Neural progenitor cell (in vitro differentiated cells): ENCODE measurements around the gene PLEKHG1. TPM values are rescaled to one million over a fixed set of nuclear protein-coding genes. Genes with fewer than 3 reads are reported as not detected.

Experiments used
- DNase-seq: peaks from one replicate; pipeline ENCODE4 v3.0.0-alpha.2; 2016; ENCODE audit warnings: low spot score
- H2AFZ ChIP-seq: fragments of 200-600 bp; sonication (generic); replicated peaks from 2 replicates; pipeline ENCODE4 v1.6.1; 2016; ENCODE audit warnings: antibody characterized with exemption
- H3F3A ChIP-seq: fragments of 200-600 bp; sonication (generic); 2 replicates; pipeline ENCODE4 v1.6.1; 2016; ENCODE audit warnings: antibody characterized with exemption, low read depth
- H3K27ac ChIP-seq: fragments of 200-600 bp; sonication (generic); 2 replicates; pipeline ENCODE4 v1.5.1; 2016; ENCODE audit warnings: mild to moderate bottlenecking
- H3K27me3 ChIP-seq: fragments of 200-600 bp; sonication (generic); 2 replicates; pipeline ENCODE4 v1.6.1; 2016; ENCODE audit warnings: mild to moderate bottlenecking, moderate library complexity
- H3K36me3 ChIP-seq: fragments of 200-600 bp; sonication (generic); 2 replicates; pipeline ENCODE4 v1.5.1; 2016
- H3K4me1 ChIP-seq: fragments of 200-600 bp; sonication (generic); 2 replicates; pipeline ENCODE4 v1.6.1; 2016; ENCODE audit warnings: mixed run types
- H3K4me2 ChIP-seq: fragments of 200-600 bp; sonication (generic); 2 replicates; pipeline ENCODE4 v1.6.1; 2016
- H3K4me3 ChIP-seq: fragments of 200-600 bp; sonication (generic); 2 replicates; pipeline ENCODE4 v1.5.1; 2016
- H3K79me2 ChIP-seq: fragments of 200-600 bp; sonication (generic); 2 replicates; pipeline ENCODE4 v1.6.1; 2016; ENCODE audit warnings: low read depth
- H3K9ac ChIP-seq: fragments of 200-600 bp; sonication (generic); 2 replicates; pipeline ENCODE4 v1.6.1; 2016
- H3K9me3 ChIP-seq: fragments of 200-600 bp; sonication (generic); 2 replicates; pipeline ENCODE4 v1.5.1; 2016; ENCODE audit warnings: low read depth
- H4K20me1 ChIP-seq: fragments of 200-600 bp; sonication (generic); 2 replicates; pipeline ENCODE4 v1.6.1; 2016; ENCODE audit warnings: low read depth
- H3K27ac Mint-ChIP-seq: 3 replicates; pipeline ENCODE4 v1.8.0; 2021; ENCODE audit warnings: mixed read lengths
- H3K27me3 Mint-ChIP-seq: 2 replicates; pipeline ENCODE4 v1.8.0; 2022; ENCODE audit warnings: low read depth, mild to moderate bottlenecking, inconsistent platforms, moderate library complexity, mixed read lengths; ENCODE audit not compliant: insufficient read depth
- H3K36me3 Mint-ChIP-seq: 3 replicates; pipeline ENCODE4 v1.8.0; 2021; ENCODE audit warnings: mixed read lengths
- H3K4me1 Mint-ChIP-seq: 3 replicates; pipeline ENCODE4 v1.8.0; 2021; ENCODE audit warnings: mixed read lengths
- H3K4me3 Mint-ChIP-seq: 3 replicates; pipeline ENCODE4 v1.8.0; 2021; ENCODE audit warnings: mild to moderate bottlenecking, moderate library complexity, mixed read lengths
- H3K9me3 Mint-ChIP-seq: 3 replicates; pipeline ENCODE4 v1.8.0; 2020; ENCODE audit warnings: mixed read lengths
- CTCF ChIP-seq: fragments of 200-600 bp; sonication (generic); IDR thresholded peaks from 2 replicates; pipeline ENCODE4 v1.5.1; 2017; ENCODE audit warnings: antibody characterized with exemption, mild to moderate bottlenecking
- EZH2 ChIP-seq: fragments of 200-600 bp; sonication (generic); IDR thresholded peaks from 2 replicates; pipeline ENCODE4 v1.6.1; 2017; ENCODE audit warnings: antibody characterized with exemption, mild to moderate bottlenecking, moderate library complexity
- EZH2phosphoT487 ChIP-seq: fragments of 200-600 bp; sonication (generic); IDR thresholded peaks from 2 replicates; pipeline ENCODE4 v1.6.1; 2017; ENCODE audit warnings: antibody characterized with exemption
- total RNA-seq: library from RNA; depleted of rRNA; stranded (reverse); fragments of >200 nt; gene quantifications from 2 replicates; pipeline ENCODE4 v1.2.3, GENCODE V29; 2015; ENCODE audit warnings: low replicate concordance

PLEKHG1 gene
- total RNA-seq, 1 donor from 2014 or later = 4.7 TPM

GRCh38 chr6:150624191-150624590, 24.5 kb downstream of the PLEKHG1 start:
- Histone ChIP-seq H3K79me2 (no peaks in the 10 kb centered on the region), H3K9ac (no peak overlapping the region), H3K9me3 (no peaks in the 10 kb centered on the region), H3K4me3 (no peak overlapping the region), H3K4me2 (no peak overlapping the region), H3F3A (no peaks in the 10 kb centered on the region), H3K36me3 (no peaks in the 10 kb centered on the region), H2AFZ (no peak overlapping the region), H3K27me3 (no peaks in the 10 kb centered on the region), H4K20me1 (no peaks in the 10 kb centered on the region), H3K4me1 (peaks cover 4% of the 10 kb centered on the region), H3K27ac (no peak overlapping the region)
- Mint-ChIP-seq H3K36me3 (peaks cover 45% of the 10 kb centered on the region), H3K27me3 (peaks cover 3% of the 10 kb centered on the region), H3K4me3 (no peak overlapping the region), H3K4me1 (peaks cover 5% of the 10 kb centered on the region), H3K9me3 (peaks cover 27% of the 10 kb centered on the region), H3K27ac (no peak overlapping the region)
- no peak for DNase-seq
- TF ChIP-seq EZH2phosphoT487 = no peak
- no peak for TF ChIP-seq CTCF
- TF ChIP-seq EZH2 = no peak

GRCh38 chr6:150625927-150626326, 26.2 kb downstream of the PLEKHG1 start:
- Histone ChIP-seq H3K9ac (no peak overlapping the region), H3F3A (no peaks in the 10 kb centered on the region), H3K4me3 (no peak overlapping the region), H3K9me3 (no peaks in the 10 kb centered on the region), H3K79me2 (no peaks in the 10 kb centered on the region), H2AFZ (no peak overlapping the region), H3K27me3 (no peaks in the 10 kb centered on the region), H3K4me1 (no peaks in the 10 kb centered on the region), H3K4me2 (no peak overlapping the region), H4K20me1 (no peaks in the 10 kb centered on the region), H3K27ac (no peak overlapping the region), H3K36me3 (no peaks in the 10 kb centered on the region)
- peaks cover 27% of the 10 kb centered on the region for H3K9me3 Mint-ChIP-seq
- no peak for DNase-seq
- no peak overlapping the region for H3K27ac Mint-ChIP-seq
- H3K27me3 Mint-ChIP-seq = peaks cover 4% of the 10 kb centered on the region
- TF ChIP-seq CTCF (no peak), EZH2phosphoT487 (no peak), EZH2 (no peak)
- H3K36me3 Mint-ChIP-seq = peaks cover 47% of the 10 kb centered on the region
- H3K4me1 Mint-ChIP-seq = peaks cover 2% of the 10 kb centered on the region
- no peak overlapping the region for H3K4me3 Mint-ChIP-seq

GRCh38 chr6:150627154-150627553, 27.5 kb downstream of the PLEKHG1 start:
- no peak overlapping the region for H3K4me3 ChIP-seq
- H3K9ac ChIP-seq = no peak overlapping the region
- Mint-ChIP-seq H3K4me3 (no peak overlapping the region), H3K4me1 (peaks cover 6% of the 10 kb centered on the region), H3K9me3 (peaks cover 25% of the 10 kb centered on the region), H3K36me3 (peaks cover 45% of the 10 kb centered on the region), H3K27ac (no peak overlapping the region), H3K27me3 (peaks cover 4% of the 10 kb centered on the region)
- no peaks in the 10 kb centered on the region for H3K4me1 ChIP-seq
- no peak overlapping the region for H3K27ac ChIP-seq
- H3K36me3 ChIP-seq = no peaks in the 10 kb centered on the region
- no peaks in the 10 kb centered on the region for H3F3A ChIP-seq
- H3K9me3 ChIP-seq = no peaks in the 10 kb centered on the region
- TF ChIP-seq CTCF (no peak), EZH2phosphoT487 (no peak), EZH2 (no peak)
- no peak overlapping the region for H2AFZ ChIP-seq
- no peaks in the 10 kb centered on the region for H3K79me2 ChIP-seq
- H3K27me3 ChIP-seq = no peaks in the 10 kb centered on the region
- no peak overlapping the region for H3K4me2 ChIP-seq
- H4K20me1 ChIP-seq = no peaks in the 10 kb centered on the region
- DNase-seq = no peak
